GM20000 (cell line): Measurements from ENCODE around the gene CAND2.

ENCODE experiments used
- DNase-seq: peaks from one replicate; pipeline ENCODE4 v3.0.0; 2012; ENCODE audit warnings: low spot score
- CTCF ChIP-seq: IDR thresholded peaks from 2 replicates; pipeline ENCODE4 v1.5.1; 2012; ENCODE audit warnings: mild to moderate bottlenecking, control low read depth; ENCODE audit errors: extremely low read depth, missing control alignments

The CAND2 gene

GRCh38 chr3:12824299-12824698 lies 27.8 kb downstream of the CAND2 start:
- DNase-seq = no peak
- no peak for TF ChIP-seq CTCF

- TF ChIP-seq CTCF = no peak
- no peak for DNase-seq
These were observed 28.7 kb downstream of the CAND2 start for GRCh38 chr3:12825156-12825555.

GRCh38 chr3:12828751-12829150 lies 32.3 kb downstream of the CAND2 start:
- no peak for TF ChIP-seq CTCF
- DNase-seq = no peak

GRCh38 chr3:12829404-12829803 lies 32.9 kb downstream of the CAND2 start:
- no peak for TF ChIP-seq CTCF
- no peak for DNase-seq

- DNase-seq = no peak
These were observed 33.7 kb downstream of the CAND2 start for GRCh38 chr3:12829886-12830784.

GRCh38 chr3:12830785-12831156 lies 34.3 kb downstream of the CAND2 start:
- TF ChIP-seq CTCF = no peak

More at GRCh38 chr3:12829886-12830784, 33.7 kb downstream of the CAND2 start:
- no peak for TF ChIP-seq CTCF

GRCh38 chr3:12831301-12831866 lies 34.9 kb downstream of the CAND2 start:
- TF ChIP-seq CTCF = no peak
- DNase-seq = no peak

More at GRCh38 chr3:12830785-12831156, 34.3 kb downstream of the CAND2 start:
- DNase-seq = no peak
